Iris pigment epithelial cell (primary cell): ENCODE data around the gene CBLC.

Source experiments
- DNase-seq: peaks from one replicate; pipeline ENCODE4 v3.0.0-alpha.2; 2011; ENCODE audit warnings: low read depth

CBLC gene

GRCh38 chr19:44799627-44800346 is 22.1 kb downstream of the CBLC start:
- no peak for DNase-seq

GRCh38 chr19:44800461-44800860 is 22.8 kb downstream of the CBLC start:
- DNase-seq = peak; percentile 60

GRCh38 chr19:44803442-44804428 is 26.0 kb downstream of the CBLC start:
- DNase-seq = no peak

DNA sequence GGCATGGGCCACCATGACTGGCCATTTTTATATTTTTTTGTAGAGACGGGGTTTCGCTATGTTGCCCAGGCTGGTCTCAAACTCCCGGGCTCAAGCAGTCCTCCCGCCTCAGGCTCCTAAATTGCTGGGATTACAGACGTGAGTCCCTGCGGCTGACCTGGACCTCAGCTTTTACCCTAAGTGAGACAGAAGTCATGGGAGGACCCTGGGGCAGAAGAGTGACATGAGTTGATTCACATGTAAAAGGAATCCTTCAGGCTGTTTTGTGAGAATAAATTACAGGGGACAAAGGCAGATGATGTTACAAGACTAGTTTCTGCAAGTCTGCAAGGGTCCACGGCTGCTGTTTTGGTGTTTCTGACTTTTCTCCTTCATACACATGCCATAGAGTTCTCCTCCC is 28.6 kb downstream of the CBLC start:
- DNase-seq = no peak

GRCh38 chr19:44807162-44807561 is 29.5 kb downstream of the CBLC start:
- DNase-seq = no peak

- no peak for DNase-seq
These were observed 30.2 kb downstream of the CBLC start for GRCh38 chr19:44807652-44808462.

DNA sequence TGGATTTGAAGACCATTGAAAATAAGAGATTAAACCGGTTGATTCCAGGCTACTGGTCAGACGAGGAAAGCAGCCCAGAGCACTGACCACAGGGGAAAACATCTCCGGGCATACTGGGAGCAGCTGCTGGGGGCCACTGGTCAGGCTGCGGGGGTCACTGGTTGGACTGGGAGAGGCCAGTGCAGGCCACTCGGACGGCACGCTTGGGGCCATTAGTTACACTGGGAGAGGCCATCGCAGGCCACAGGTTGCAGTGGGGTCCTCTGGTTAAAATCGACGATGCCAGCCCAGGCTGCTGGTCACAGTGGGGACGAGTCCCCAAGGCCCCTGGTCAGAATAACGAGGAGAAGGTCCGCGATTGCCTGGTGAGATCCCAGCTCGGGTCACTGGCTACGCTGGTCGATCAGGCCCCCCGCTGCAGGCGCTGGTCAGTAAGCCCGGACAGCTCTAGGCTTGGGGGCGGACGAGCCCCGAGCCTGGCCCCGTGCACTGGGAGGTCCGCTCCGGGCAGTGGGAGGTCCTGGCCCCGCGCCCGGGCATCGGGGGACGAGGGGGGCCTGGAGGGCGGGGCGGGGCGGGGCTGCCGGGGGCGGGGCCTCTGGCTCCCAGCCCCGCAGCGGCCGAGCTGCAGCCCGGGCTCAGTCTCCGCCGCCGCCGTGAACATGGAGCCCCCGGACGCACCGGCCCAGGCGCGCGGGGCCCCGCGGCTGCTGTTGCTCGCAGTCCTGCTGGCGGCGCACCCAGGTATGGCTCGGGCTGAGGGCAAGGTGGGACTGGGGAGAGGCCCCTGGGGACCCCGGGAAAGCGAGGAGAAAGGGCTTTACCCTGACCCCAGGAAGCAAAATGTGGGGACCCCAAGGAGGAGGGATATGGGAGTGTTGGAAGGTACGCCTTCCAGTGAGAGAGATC is 31.0 kb downstream of the CBLC start, which contains the start of gene BCAM:
Gene BCAM, plus strand, starts transcription at position 641 of the 909 bp plus-strand sequence. Its CDS starts 22 bp downstream, at position 663.
- DNase-seq = peak; percentile 50

GRCh38 chr19:44809577-44810233 is 32.0 kb downstream of the CBLC start:
- no peak for DNase-seq

GRCh38 chr19:44810234-44811121 is 32.8 kb downstream of the CBLC start:
- DNase-seq = no peak

GRCh38 chr19:44811122-44811419 is 33.4 kb downstream of the CBLC start:
- DNase-seq = no peak

GRCh38 chr19:44812142-44812718 is 34.5 kb downstream of the CBLC start:
- no peak for DNase-seq

DNA sequence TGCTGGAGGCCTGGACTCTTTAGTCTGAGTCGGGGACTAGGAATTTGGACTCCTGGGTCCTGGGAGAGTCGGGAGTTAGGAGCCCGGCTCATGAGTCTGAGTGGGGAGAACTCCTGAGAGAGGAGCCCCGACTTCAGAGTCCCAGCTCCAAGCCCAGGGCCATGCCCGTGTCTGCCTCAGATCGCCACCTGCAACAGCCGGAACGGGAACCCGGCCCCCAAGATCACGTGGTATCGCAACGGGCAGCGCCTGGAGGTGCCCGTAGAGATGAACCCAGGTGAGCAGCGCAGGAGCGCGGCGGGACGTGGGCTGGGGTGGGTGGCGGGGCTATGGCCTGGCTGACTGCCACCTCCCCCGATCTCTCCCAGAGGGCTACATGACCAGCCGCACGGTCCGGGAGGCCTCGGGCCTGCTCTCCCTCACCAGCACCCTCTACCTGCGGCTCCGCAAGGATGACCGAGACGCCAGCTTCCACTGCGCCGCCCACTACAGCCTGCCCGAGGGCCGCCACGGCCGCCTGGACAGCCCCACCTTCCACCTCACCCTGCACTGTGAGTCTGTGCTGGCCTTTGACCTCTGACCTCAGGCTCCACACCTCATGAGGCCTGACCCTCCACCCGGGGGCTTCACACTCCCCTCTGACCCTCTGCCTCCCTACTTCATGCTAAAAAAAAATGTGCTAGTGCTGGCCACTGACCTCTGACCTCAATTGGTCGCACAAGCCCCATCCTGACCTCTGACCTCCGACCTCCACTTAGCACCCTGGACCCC is 35.6 kb downstream of the CBLC start:
- DNase-seq = no peak

DNA sequence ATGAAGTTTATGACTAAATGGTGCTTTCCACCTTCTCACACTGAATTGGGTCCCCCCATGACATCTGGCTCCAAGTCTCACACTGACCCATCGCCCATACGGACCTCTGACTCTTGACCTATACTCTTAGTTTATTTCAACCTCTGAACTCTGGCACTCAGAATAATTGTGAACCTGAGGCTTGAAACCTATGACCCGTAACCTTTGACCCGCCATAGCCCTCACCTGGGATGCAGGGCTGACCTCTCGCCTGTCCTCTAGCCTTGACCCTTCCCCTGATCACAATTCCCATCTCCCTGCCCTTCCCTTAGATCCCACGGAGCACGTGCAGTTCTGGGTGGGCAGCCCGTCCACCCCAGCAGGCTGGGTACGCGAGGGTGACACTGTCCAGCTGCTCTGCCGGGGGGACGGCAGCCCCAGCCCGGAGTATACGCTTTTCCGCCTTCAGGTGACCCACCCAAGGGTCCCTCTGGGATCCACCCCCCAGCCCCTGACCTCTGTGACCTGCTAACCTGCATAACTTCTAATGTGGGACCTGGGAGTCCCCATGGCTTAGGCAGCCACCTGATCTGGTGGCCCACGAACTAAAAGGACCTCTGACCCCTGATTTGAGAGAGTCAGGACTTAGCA is 36.3 kb downstream of the CBLC start:
- DNase-seq = no peak

DNA sequence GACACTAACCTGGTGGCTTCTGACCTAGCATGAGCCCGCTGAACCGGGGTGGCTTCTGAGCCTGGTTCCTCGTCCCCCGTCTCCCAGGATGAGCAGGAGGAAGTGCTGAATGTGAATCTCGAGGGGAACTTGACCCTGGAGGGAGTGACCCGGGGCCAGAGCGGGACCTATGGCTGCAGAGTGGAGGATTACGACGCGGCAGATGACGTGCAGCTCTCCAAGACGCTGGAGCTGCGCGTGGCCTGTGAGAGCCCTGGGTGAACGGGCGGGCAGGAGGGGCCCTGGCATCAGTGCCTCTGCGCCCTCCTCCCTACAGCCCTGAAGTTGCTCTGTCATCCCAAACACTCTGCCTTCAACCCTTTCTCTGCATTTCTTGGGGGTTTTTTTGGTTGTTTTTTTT is 36.8 kb downstream of the CBLC start:
- no peak for DNase-seq

GRCh38 chr19:44816301-44816700 is 38.6 kb downstream of the CBLC start:
- DNase-seq = no peak

DNA sequence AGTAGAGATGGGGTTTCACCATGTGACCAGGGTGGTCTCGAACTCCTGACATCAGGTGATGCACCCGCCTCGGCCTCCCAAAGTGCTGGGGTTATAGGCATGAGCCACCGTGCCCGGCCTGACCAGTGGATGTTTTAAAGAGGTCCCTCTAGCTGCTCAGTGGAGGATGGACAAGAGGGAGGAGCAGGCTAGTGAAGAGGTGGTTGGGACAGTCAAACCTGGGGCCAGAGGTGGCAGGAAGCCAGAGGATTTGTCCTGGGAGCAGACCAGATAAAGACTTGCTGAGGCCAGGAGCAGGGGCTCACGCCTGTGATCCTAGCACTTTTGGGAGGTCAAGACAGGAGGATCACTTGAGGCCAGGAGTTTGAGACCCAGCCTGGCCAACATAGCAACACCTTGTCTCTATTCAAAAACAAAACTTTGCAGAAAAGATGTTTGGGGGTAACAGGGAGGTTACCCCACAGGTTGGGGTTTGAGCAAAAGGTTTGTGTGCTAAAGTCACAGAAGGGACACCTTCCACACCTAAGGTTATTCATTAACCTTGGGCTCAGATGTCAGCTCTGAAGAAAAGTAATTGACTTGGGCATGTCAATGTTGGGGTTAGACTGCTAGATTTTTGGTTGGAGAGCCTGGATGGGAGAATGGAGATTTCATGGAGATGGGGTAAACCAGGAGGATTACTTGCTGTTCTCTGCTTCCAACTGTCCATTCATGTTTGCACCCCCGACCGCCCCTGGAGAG is 40.2 kb downstream of the CBLC start:
- no peak for DNase-seq

- no peak for DNase-seq
These were observed 40.9 kb downstream of the CBLC start for GRCh38 chr19:44818466-44819031.
